GM12878 (cell line): Measurements from ENCODE around the gene NAT14. TPM values are rescaled to one million over a fixed set of nuclear protein-coding genes. Genes with fewer than 3 reads are reported as not detected.

ENCODE experiments used
- ATAC-seq: fragments of 200-7000 bp; cut with Tn5 transposase; 3 replicates; pipeline ENCODE4 v1.9.1; 2020; ENCODE audit warnings: mild to moderate bottlenecking, moderate library complexity
- BruUV-seq: library from RNA; stranded (reverse); fragments of 400-500 nt; replicated peaks from 2 replicates; lab custom pipeline; 2021; lab: Mats Ljungman, UMichigan
- CTCF ChIA-PET: fragments of 300-600 bp; sonication (Branson Sonifier 250); formaldehyde crosslinking; extraction: SDS; loops from one replicate; lab custom pipeline; 2021; ENCODE audit warnings: inconsistent platforms; lab: Yijun Ruan, JAX
- POLR2A ChIA-PET: fragments of 350-600 bp; formaldehyde crosslinking; extraction: SDS; loops from one replicate; lab custom pipeline; 2021; ENCODE audit warnings: inconsistent platforms; lab: Charles Lee
- RAD21 ChIA-PET: fragments of 300-600 bp; sonication (Branson Sonifier 250); formaldehyde crosslinking; loops from one replicate; lab custom pipeline; 2023; ENCODE audit warnings: antibody characterized with exemption; ENCODE audit not compliant: unreplicated experiment; lab: Charles Lee
- SMC1A ChIA-PET: fragments of 300-600 bp; sonication (Branson Sonifier 250); formaldehyde crosslinking; loops from one replicate; lab custom pipeline; 2023; ENCODE audit not compliant: unreplicated experiment, uncharacterized antibody; lab: Charles Lee
- DNase-seq: peaks from one replicate; pipeline ENCODE4 v3.0.0-alpha.2; 2011; ENCODE audit warnings: low read depth, low spot score
- FAIRE-seq: peaks from 3 replicates; lab custom pipeline; 2011; peaks lifted over from hg19 to GRCh38; lab: Jason Lieb, UNC
- H2AFZ ChIP-seq: 2 replicates; pipeline ENCODE4 v1.6.0; 2011; ENCODE audit warnings: low read depth, low read length, control low read depth; ENCODE audit not compliant: control insufficient read depth
- H3K27ac ChIP-seq: 2 replicates; pipeline ENCODE4 v1.5.1; 2011; ENCODE audit warnings: control low read depth; ENCODE audit not compliant: control insufficient read depth, insufficient read depth
- H3K27me3 ChIP-seq, 2 experiments: replicated peaks in 1 of 2; 2 replicates each; pipeline versions ENCODE4 v1.6.0 to v1.6.1; 2011; ENCODE audit warnings: low read length in 1 of 2; ENCODE audit not compliant: control insufficient read depth in 2 of 2, insufficient read depth in 2 of 2
- H3K36me3 ChIP-seq, 2 experiments: 2 replicates each; pipeline ENCODE4 v1.5.1; 2011; ENCODE audit warnings: low read length in 1 of 2; ENCODE audit not compliant: control insufficient read depth in 2 of 2, insufficient read depth in 2 of 2
- H3K4me1 ChIP-seq: 2 replicates; pipeline ENCODE4 v1.6.1; 2011; ENCODE audit warnings: mild to moderate bottlenecking, low read length, moderate library complexity, mixed read lengths; ENCODE audit not compliant: control insufficient read depth, insufficient read depth
- H3K4me2 ChIP-seq: 2 replicates; pipeline ENCODE4 v1.6.0; 2011; ENCODE audit warnings: control low read depth; ENCODE audit not compliant: control insufficient read depth, insufficient read depth
- H3K4me3 ChIP-seq: fragments of 200-600 bp; sonication (generic); 2 replicates; pipeline ENCODE4 v1.5.1; 2016
- H3K79me2 ChIP-seq: 2 replicates; pipeline ENCODE4 v1.6.0; 2011; ENCODE audit warnings: low read length; ENCODE audit not compliant: control insufficient read depth, insufficient read depth
- H3K9ac ChIP-seq: 2 replicates; pipeline ENCODE4 v1.8.0; 2011; ENCODE audit warnings: low read length, control low read depth, mixed read lengths; ENCODE audit not compliant: control insufficient read depth, insufficient read depth
- H3K9me3 ChIP-seq: replicated peaks from 3 replicates; pipeline ENCODE4 v1.5.1; 2011; ENCODE audit warnings: mild to moderate bottlenecking, low read length; ENCODE audit not compliant: control insufficient read depth, insufficient read depth
- H4K20me1 ChIP-seq: 2 replicates; pipeline ENCODE4 v1.6.0; 2011; ENCODE audit not compliant: control insufficient read depth, insufficient read depth
- BCL11A ChIP-seq: IDR thresholded peaks from 2 replicates; pipeline ENCODE4 v1.6.1; 2011; ENCODE audit warnings: low read depth, low read length
- CBFB ChIP-seq: IDR thresholded peaks from 2 replicates; pipeline ENCODE4 v1.6.1; 2016; ENCODE audit warnings: antibody characterized with exemption, low read depth
- CHD4 ChIP-seq: fragments of 200-600 bp; sonication (generic); IDR thresholded peaks from 2 replicates; pipeline ENCODE4 v1.6.1; 2016; ENCODE audit warnings: mild to moderate bottlenecking
- EGR1 ChIP-seq, 2 experiments: IDR thresholded peaks; 1 replicate in 1 of 2; 2 replicates in 1 of 2; pipeline ENCODE4 v1.6.1; 2011 to 2012; ENCODE audit warnings: low read depth in 2 of 2, low read length in 2 of 2, borderline replicate concordance in 1 of 2, mild to moderate bottlenecking in 1 of 2, moderate library complexity in 1 of 2
- GABPA ChIP-seq: IDR thresholded peaks from 2 replicates; pipeline ENCODE4 v1.6.1; 2014; ENCODE audit warnings: antibody characterized with exemption, low read depth, mild to moderate bottlenecking, inconsistent platforms
- JUNB ChIP-seq: IDR thresholded peaks from 2 replicates; pipeline ENCODE4 v1.6.1; 2016; ENCODE audit warnings: antibody characterized with exemption, mild to moderate bottlenecking
- JUND ChIP-seq: IDR thresholded peaks from 2 replicates; pipeline ENCODE4 v1.6.1; 2012; ENCODE audit warnings: low read depth, mild to moderate bottlenecking, low read length, improper control_type of control experiment, moderate library complexity
- MTA3 ChIP-seq: IDR thresholded peaks from 2 replicates; pipeline ENCODE4 v1.6.1; 2012; ENCODE audit warnings: low read length, inconsistent platforms, borderline replicate concordance
- PAX8 ChIP-seq: fragments of 450-650 bp; IDR thresholded peaks from 2 replicates; pipeline ENCODE4 v1.6.1; 2017; ENCODE audit warnings: mild to moderate bottlenecking, moderate library complexity
- POLR2AphosphoS5 ChIP-seq: IDR thresholded peaks from 2 replicates; pipeline ENCODE4 v1.6.1; 2011; ENCODE audit warnings: mild to moderate bottlenecking, low read length, inconsistent platforms
- RBBP5 ChIP-seq: fragments of 200-600 bp; sonication (generic); conservative IDR thresholded peaks from 2 replicates; pipeline ENCODE4 v1.6.1; 2016
- SMC3 ChIP-seq: IDR thresholded peaks from 2 replicates; pipeline ENCODE4 v1.6.1; 2011; ENCODE audit warnings: low read length, improper control_type of control experiment, borderline replicate concordance
- SREBF2 ChIP-seq: IDR thresholded peaks from 2 replicates; pipeline ENCODE4 v1.6.1; 2012; ENCODE audit warnings: mild to moderate bottlenecking, low read length
- SRF ChIP-seq, 2 experiments: IDR thresholded peaks; 2 replicates each; pipeline ENCODE4 v1.6.1; 2011; ENCODE audit warnings: low read depth in 2 of 2, low read length in 2 of 2, mild to moderate bottlenecking in 1 of 2, moderate library complexity in 1 of 2
- SUZ12 ChIP-seq: fragments of 200-600 bp; sonication (generic); IDR thresholded peaks from one replicate; pipeline ENCODE4 v1.6.1; 2018; ENCODE audit warnings: antibody characterized with exemption, mild to moderate bottlenecking; ENCODE audit not compliant: unreplicated experiment
- TCF12 ChIP-seq: IDR thresholded peaks from 2 replicates; pipeline ENCODE4 v1.6.1; 2011; ENCODE audit warnings: low read depth, mild to moderate bottlenecking, low read length
- ZNF622 ChIP-seq: fragments of 450-650 bp; IDR thresholded peaks from 2 replicates; pipeline ENCODE4 v1.6.1; 2017; ENCODE audit warnings: mild to moderate bottlenecking, inconsistent platforms
- ZSCAN29 ChIP-seq: fragments of 450-650 bp; IDR thresholded peaks from 2 replicates; pipeline ENCODE4 v1.6.1; 2017; ENCODE audit warnings: mild to moderate bottlenecking, moderate library complexity
- WGBS: methylation state at CpG from one replicate; pipeline ENCODE4 v1.1.6; 2016; ENCODE audit warnings: low lambda C conversion rate; ENCODE audit not compliant: insufficient replicate concordance, insufficient coverage; ENCODE audit errors: missing lambda C conversion rate; 5-methylcytosine and 5-hydroxymethylcytosine counted together
- in situ Hi-C: fragments of 300-500 bp; cut with MboI; formaldehyde crosslinking; loops from 9 replicates; pipeline ENCODE4 v1.14.3; 2018; ENCODE audit warnings: mixed read lengths
- intact Hi-C: fragments of 100-400 bp; cut with micrococcal nuclease; formaldehyde crosslinking; loops from one replicate; pipeline ENCODE4 v1.14.2; 2022; ENCODE audit not compliant: unreplicated experiment
- polyA plus RNA-seq, 11 experiments: library from polyadenylated mRNA; depleted of rRNA in 4 of 11; unstranded in 6 of 11; stranded (reverse) in 5 of 11; fragments of >200 nt; fragmentation: Nextera tagmentation in 4 of 11; fragmentation: Illumina TruSeq in 1 of 11; extraction: Ambion mirVana in 4 of 11; extraction: Trizol in 1 of 11; gene quantifications; 1 replicate in 1 of 11; 2 replicates in 10 of 11; pipeline versions ENCODE4 v1.2.1 to v1.2.3, GENCODE V29; 2011 to 2016; ENCODE audit warnings: inconsistent platforms in 2 of 11, missing spikeins in 2 of 11, low read depth in 1 of 11
- total RNA-seq, 4 experiments: library from RNA; depleted of rRNA in 3 of 4; stranded (reverse); fragments of >200 nt in 3 of 4; fragmentation: Illumina TruSeq in 1 of 4; extraction: Trizol in 1 of 4; gene quantifications; 2 replicates each; pipeline versions ENCODE4 v1.2.1 to v1.2.3, GENCODE V29; 2013 to 2021
- TF ChIP-seq, protein P1 (sequence below): IDR thresholded peaks from 2 replicates; pipeline ENCODE4 v1.6.1; 2011; ENCODE audit warnings: low read depth, low read length, improper control_type of control experiment, borderline replicate concordance

Gene NAT14
- total and polyA plus RNA-seq, 10 of the 15 experiments (the other 5 are each of a cell fraction or from before 2014, with no cell fraction given): 0.87 to 23.6 (median 9.7) TPM

DNA sequence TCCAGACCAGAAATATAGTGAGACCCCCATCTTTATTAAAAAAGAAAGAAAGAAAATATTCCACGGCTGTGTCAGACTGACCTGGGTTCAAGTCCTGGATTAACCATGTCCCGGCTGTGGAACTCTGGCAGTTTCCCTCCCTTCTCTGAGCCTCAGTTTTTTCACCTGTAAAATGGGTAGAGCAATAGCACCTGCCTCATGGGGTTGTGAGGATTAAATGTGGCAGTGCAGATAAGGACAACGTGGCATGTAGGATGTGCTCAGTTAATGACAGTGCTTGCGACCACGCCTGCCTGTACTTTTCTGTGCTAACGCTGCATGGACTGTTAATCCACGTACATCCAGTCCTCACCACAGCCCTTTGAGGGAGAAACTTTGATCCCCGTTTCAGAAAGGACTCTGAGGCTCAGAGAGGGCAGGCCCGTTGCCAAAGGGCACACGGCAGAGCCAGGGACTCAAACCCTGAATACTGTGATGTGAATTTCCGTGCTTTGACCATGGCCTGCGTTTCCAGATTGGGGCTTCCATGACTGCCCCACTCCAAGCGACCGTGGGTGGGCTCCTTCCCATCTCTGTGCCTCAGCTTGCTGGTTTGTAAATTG is 35.8 kb downstream of the NAT14 start:
- BruUV-seq: no TSS peak
- ATAC-seq (no peak), DNase-seq (no peak), FAIRE-seq (no peak)
- RAD21 ChIA-PET: no interaction called here
- SMC1A ChIA-PET: interaction anchor here (1.1 kb wide), 1 partner anchor 110 kb away, joined by 4 read pairs; no protein-coding TSS in a partner anchor
- TF ChIP-seq POLR2AphosphoS5 (no peak), SUZ12 (no peak), CBFB (no peak), EGR1 (IDR thresholded peaks at IDR 0.05; ENCODE audit: borderline replicate concordance in 1 of 2, low read depth in 2 of 2, low read length in 2 of 2) (no peak), SMC3 (no peak), SREBF2 (no peak), PAX8 (no peak), CHD4 (no peak), SRF (IDR thresholded peaks at IDR 0.05; ENCODE audit: low read depth in 2 of 2, low read length in 2 of 2) (no peak), RBBP5 (no peak), ZSCAN29 (no peak), BCL11A (no peak), MTA3 (no peak), GABPA (no peak), JUND (no peak), JUNB (no peak), TCF12 (no peak), ZNF622 (no peak)
- TF ChIP-seq, protein P1, sequence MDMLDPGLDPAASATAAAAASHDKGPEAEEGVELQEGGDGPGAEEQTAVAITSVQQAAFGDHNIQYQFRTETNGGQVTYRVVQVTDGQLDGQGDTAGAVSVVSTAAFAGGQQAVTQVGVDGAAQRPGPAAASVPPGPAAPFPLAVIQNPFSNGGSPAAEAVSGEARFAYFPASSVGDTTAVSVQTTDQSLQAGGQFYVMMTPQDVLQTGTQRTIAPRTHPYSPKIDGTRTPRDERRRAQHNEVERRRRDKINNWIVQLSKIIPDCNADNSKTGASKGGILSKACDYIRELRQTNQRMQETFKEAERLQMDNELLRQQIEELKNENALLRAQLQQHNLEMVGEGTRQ: no peak
- Histone ChIP-seq H3K27me3 (no peaks in the 10 kb centered on the region), H3K36me3 (no peaks in the 10 kb centered on the region), H4K20me1 (no peaks in the 10 kb centered on the region), H3K4me1 (0 out of 2 replicates have a peak, but pooled peaks cover 4% of the 10 kb centered on the region), H3K9ac (no peak overlapping the region), H3K9me3 (no peaks in the 10 kb centered on the region), H3K79me2 (no peaks in the 10 kb centered on the region), H3K4me2 (no peak overlapping the region), H3K27ac (no peak overlapping the region), H3K4me3 (no peak overlapping the region), H2AFZ (no peak overlapping the region)
- in situ Hi-C loops: no loop called here
- intact Hi-C loops: no loop called here
- CTCF ChIA-PET: interaction anchor here (1.1 kb wide), 1 partner anchor 112 kb away, joined by 6 read pairs; no protein-coding TSS in a partner anchor
- POLR2A ChIA-PET: no interaction called here
- 42% methylated on average over 14 of the region's 14 CpGs for WGBS
